ENCODE data around the gene ONECUT1.

The ONECUT1 gene

GRCh38 chr15:52745326-52746161 is 44.6 kb downstream of the ONECUT1 start:
- no peak overlapping the region for H3K27ac ChIP-seq
- CTCF ChIA-PET, result interaction anchor here (0.6 kb wide), 1 partner anchor 546 kb away, joined by 4 read pairs; no protein-coding TSS in a partner anchor

GRCh38 chr15:52738311-52738710 is 51.8 kb downstream of the ONECUT1 start:
- TF ChIP-seq CTCF (conservative IDR thresholded peaks at IDR 0.05; ENCODE audit: low read depth), result no peak
- H3K27ac ChIP-seq, result no peak overlapping the region
- POLR2A ChIA-PET (ENCODE audit: low non-redundant PET), result no interaction called here
- DNase-seq (ENCODE audit: low spot score), result no peak
- CTCF ChIA-PET, result no interaction called here

More at GRCh38 chr15:52745326-52746161, 44.6 kb downstream of the ONECUT1 start:
- DNase-seq (ENCODE audit: low spot score), result no peak
- TF ChIP-seq CTCF (conservative IDR thresholded peaks at IDR 0.05; ENCODE audit: low read depth), result no peak
- POLR2A ChIA-PET (ENCODE audit: low non-redundant PET), result no interaction called here

- TF ChIP-seq CTCF (conservative IDR thresholded peaks at IDR 0.05; ENCODE audit: low read depth), result no peak
- ChIA-PET CTCF (interaction anchor here (0.7 kb wide), 1 partner anchor 111 kb away, joined by 3 read pairs; no protein-coding TSS in a partner anchor), POLR2A (ENCODE audit: low non-redundant PET) (no interaction called here)
- DNase-seq (ENCODE audit: low spot score), result no peak
- H3K27ac ChIP-seq, result no peak overlapping the region
Observed at GRCh38 chr15:52737720-52738119, 52.4 kb downstream of the ONECUT1 start.

- TF ChIP-seq CTCF (conservative IDR thresholded peaks at IDR 0.05; ENCODE audit: low read depth), result peak; percentile 82
- ChIA-PET POLR2A (ENCODE audit: low non-redundant PET) (no interaction called here), CTCF (interaction anchor here (0.5 to 1.6 kb wide), 9 partner anchors 9 to 482 kb away, joined by 3 to 10 read pairs (median 3); no protein-coding TSS in a partner anchor)
- H3K27ac ChIP-seq, result no peak overlapping the region
- peak; percentile 81 for DNase-seq (ENCODE audit: low spot score)
Observed at GRCh38 chr15:52735231-52736089, 54.7 kb downstream of the ONECUT1 start.

GRCh38 chr15:52734329-52734728 is 55.8 kb downstream of the ONECUT1 start:
- DNase-seq (ENCODE audit: low spot score), result no peak
- ChIA-PET CTCF (interaction anchor here (0.6 to 1.6 kb wide), 8 partner anchors 20 to 478 kb away, joined by 3 to 10 read pairs (median 3); no protein-coding TSS in a partner anchor), POLR2A (ENCODE audit: low non-redundant PET) (no interaction called here)
- H3K27ac ChIP-seq, result no peak overlapping the region
- TF ChIP-seq CTCF (conservative IDR thresholded peaks at IDR 0.05; ENCODE audit: low read depth), result no peak

- CTCF ChIA-PET, result interaction anchor here (0.6 to 1.6 kb wide), 6 partner anchors 21 to 477 kb away, joined by 3 to 10 read pairs (median 3); no protein-coding TSS in a partner anchor
- TF ChIP-seq CTCF (conservative IDR thresholded peaks at IDR 0.05; ENCODE audit: low read depth), result no peak
- POLR2A ChIA-PET (ENCODE audit: low non-redundant PET), result no interaction called here
- H3K27ac ChIP-seq, result no peak overlapping the region
- DNase-seq (ENCODE audit: low spot score), result no peak
Observed at GRCh38 chr15:52733696-52734255, 56.4 kb downstream of the ONECUT1 start.

Measured in RWPE1 (cell line).